ENCODE data around the gene BATF3. TPM values are rescaled to one million over a fixed set of nuclear protein-coding genes. Genes with fewer than 3 reads are reported as not detected.

BATF3 gene
- total RNA-seq, 1 experiment from 2014 or later, result 3.9 TPM

GRCh38 chr1:212689758-212690529 lies 9.7 kb downstream of the BATF3 start:
- ChIA-PET POLR2A (no interaction called here), CTCF (interaction anchor here (0.8 to 3.6 kb wide), 6 partner anchors 9 to 213 kb away, joined by 5 to 24 read pairs (median 8); partner anchors contain the start of genes ATF3 and BATF3)
- TF ChIP-seq SMAD4 (CRISPR knock-in tag; IDR thresholded peaks at IDR 0.05), result no peak
- TF ChIP-seq ZNF423 (CRISPR knock-in tag; IDR thresholded peaks at IDR 0.05), result no peak
- Mint-ChIP-seq H3K27me3 (ENCODE audit: low read depth) (no peaks in the 10 kb centered on the region; the same call in 1 of the 2 replicates), H3K36me3 (no peaks in the 10 kb centered on the region), H3K4me1 (peaks cover 10% of the 10 kb centered on the region), H3K4me3 (no peak overlapping the region), H3K27ac (no peak overlapping the region), H3K9me3 (no peaks in the 10 kb centered on the region)
- no peak for DNase-seq (ENCODE audit: low spot score)
- peak; percentile 57 for ATAC-seq

- no peaks in the 10 kb centered on the region for H3K9me3 Mint-ChIP-seq
- no peaks in the 10 kb centered on the region; the same call in 1 of the 2 replicates for H3K27me3 Mint-ChIP-seq (ENCODE audit: low read depth)
- no peak for DNase-seq (ENCODE audit: low spot score)
- H3K4me3 Mint-ChIP-seq, result no peak overlapping the region
- ChIA-PET CTCF (interaction anchor here (1.4 to 3.6 kb wide), 3 partner anchors 24 to 212 kb away, joined by 3 to 24 read pairs (median 9); no protein-coding TSS in a partner anchor), POLR2A (no interaction called here)
- H3K4me1 Mint-ChIP-seq, result peaks cover 7% of the 10 kb centered on the region
- no peak for ATAC-seq
- no peak overlapping the region for H3K27ac Mint-ChIP-seq
- H3K36me3 Mint-ChIP-seq, result no peaks in the 10 kb centered on the region
- no peak for TF ChIP-seq ATF3 (CRISPR knock-in tag; conservative IDR thresholded peaks at IDR 0.05)
- no peak for TF ChIP-seq CBFB (CRISPR knock-in tag; IDR thresholded peaks at IDR 0.05; ENCODE audit: low read depth)
- TF ChIP-seq HMGXB4 (CRISPR knock-in tag; IDR thresholded peaks at IDR 0.05), result no peak
- no peak for TF ChIP-seq ZBTB43 (CRISPR knock-in tag; IDR thresholded peaks at IDR 0.05)
- TF ChIP-seq CDX4 (CRISPR knock-in tag; IDR thresholded peaks at IDR 0.05; ENCODE audit: borderline replicate concordance), result no peak
- TF ChIP-seq CREB1 (CRISPR knock-in tag; IDR thresholded peaks at IDR 0.05), result no peak
- TF ChIP-seq RORB (CRISPR knock-in tag; IDR thresholded peaks at IDR 0.05), result no peak
- TF ChIP-seq ZNF512 (CRISPR knock-in tag; IDR thresholded peaks at IDR 0.05; ENCODE audit: borderline replicate concordance), result no peak
- TF ChIP-seq CTCF (IDR thresholded peaks at IDR 0.05), result no peak
- no peak for TF ChIP-seq ELF4 (CRISPR knock-in tag; IDR thresholded peaks at IDR 0.05; ENCODE audit: low read depth)
- TF ChIP-seq FOXP1 (CRISPR knock-in tag; IDR thresholded peaks at IDR 0.05; ENCODE audit: borderline replicate concordance), result no peak
- TF ChIP-seq RELA (CRISPR knock-in tag; IDR thresholded peaks at IDR 0.05; ENCODE audit: borderline replicate concordance), result no peak
- TF ChIP-seq ETV6 (CRISPR knock-in tag; IDR thresholded peaks at IDR 0.05), result no peak
- no peak for TF ChIP-seq PREB (CRISPR knock-in tag; IDR thresholded peaks at IDR 0.05; ENCODE audit: borderline replicate concordance)
- TF ChIP-seq GABPB1 (CRISPR knock-in tag; IDR thresholded peaks at IDR 0.05), result no peak
- TF ChIP-seq TEAD1 (CRISPR knock-in tag; IDR thresholded peaks at IDR 0.05), result no peak
These were observed 10.4 kb downstream of the BATF3 start for GRCh38 chr1:212689196-212689725.
